Peyer's patch (tissue), 4 donors: ENCODE data around the gene GAL3ST1. TPM values are rescaled to one million over a fixed set of nuclear protein-coding genes. Genes with fewer than 3 reads are reported as not detected.

Experiments used
- DNase-seq, 3 donors: peaks; one replicate each; pipeline ENCODE4 v3.0.0-alpha.2; 2017 to 2019
- H3K27ac ChIP-seq, 4 donors: fragments of 200-600 bp; sonication (generic); one replicate each; pipeline ENCODE4 v1.5.1; 2016 to 2019
- H3K27me3 ChIP-seq, 2 donors: fragments of 200-600 bp; sonication (generic); one replicate each; pipeline ENCODE4 v1.5.1; 2019
- H3K36me3 ChIP-seq, 3 donors: fragments of 200-600 bp; sonication (generic); one replicate each; pipeline ENCODE4 v1.5.1; 2016 to 2019
- H3K4me1 ChIP-seq, 4 donors: fragments of 200-600 bp; sonication (generic); one replicate each; pipeline ENCODE4 v1.5.1; 2016 to 2019
- H3K4me3 ChIP-seq, 4 donors: fragments of 200-600 bp; sonication (generic); 1 replicate in 3 of 4; 2 replicates in 1 of 4; pipeline ENCODE4 v1.5.1; 2016 to 2019; ENCODE audit warnings: mild to moderate bottlenecking in 1 of 4
- H3K9me3 ChIP-seq, 4 donors: fragments of 200-600 bp; sonication (generic); one replicate each; pipeline ENCODE4 v1.5.1; 2016 to 2019; ENCODE audit warnings: mild to moderate bottlenecking in 1 of 4
- CTCF ChIP-seq, 6 experiments: fragments of 450-650 bp in 4 of 6; fragments of 200-600 bp in 2 of 6; sonication (generic) in 1 of 6; IDR thresholded peaks; one replicate each; pipeline ENCODE4 v1.5.1; 2017 to 2019; ENCODE audit warnings: antibody characterized with exemption in 6 of 6, mild to moderate bottlenecking in 3 of 6, moderate library complexity in 1 of 6
- POLR2A ChIP-seq, 2 donors: fragments of 450-650 bp; IDR thresholded peaks; one replicate each; pipeline ENCODE4 v1.5.1; 2017; ENCODE audit warnings: antibody characterized with exemption in 2 of 2, mild to moderate bottlenecking in 2 of 2, moderate library complexity in 2 of 2
- total RNA-seq, 4 donors: library from RNA; depleted of rRNA; stranded (reverse); fragments of >200 nt; gene quantifications; one replicate each; pipeline ENCODE4 v1.1.0, GENCODE V29; 2016

GAL3ST1 gene
- total RNA-seq, 4 donors from 2014 or later: 19.0 to 98.5 (median 57.2) TPM

- Histone ChIP-seq H3K9me3 (no peaks in the 10 kb centered on the region), H3K4me1 (no peaks in the 10 kb centered on the region), H3K36me3 (no peaks in the 10 kb centered on the region), H3K4me3 (no peak overlapping the region), H3K27me3 (no peaks in the 10 kb centered on the region), H3K27ac (no peak overlapping the region)
- no peak for DNase-seq
- no peak for TF ChIP-seq POLR2A (IDR thresholded peaks at IDR 0.05)
- no peak for TF ChIP-seq CTCF (IDR thresholded peaks at IDR 0.05)
Observed at GRCh38 chr22:30513462-30513861, 61.0 kb downstream of the GAL3ST1 start.

- no peak overlapping the region for H3K4me3 ChIP-seq
- DNase-seq: no peak
Observed at GRCh38 chr22:30511911-30512310, 62.6 kb downstream of the GAL3ST1 start.

GRCh38 chr22:30511109-30511508 is 63.4 kb downstream of the GAL3ST1 start:
- H3K36me3 ChIP-seq: no peaks in the 10 kb centered on the region
- TF ChIP-seq CTCF (IDR thresholded peaks at IDR 0.05) (no peak), POLR2A (IDR thresholded peaks at IDR 0.05) (no peak)
- no peak for DNase-seq
- no peaks in the 10 kb centered on the region for H3K9me3 ChIP-seq
- H3K4me3 ChIP-seq: no peak overlapping the region
- H3K27ac ChIP-seq: no peak overlapping the region
- no peaks in the 10 kb centered on the region for H3K27me3 ChIP-seq
- H3K4me1 ChIP-seq: no peaks in the 10 kb centered on the region

More at GRCh38 chr22:30511911-30512310, 62.6 kb downstream of the GAL3ST1 start:
- Histone ChIP-seq H3K4me1 (no peaks in the 10 kb centered on the region), H3K27me3 (no peaks in the 10 kb centered on the region), H3K27ac (no peak overlapping the region), H3K9me3 (no peaks in the 10 kb centered on the region), H3K36me3 (no peaks in the 10 kb centered on the region)
- TF ChIP-seq POLR2A (IDR thresholded peaks at IDR 0.05): no peak
- TF ChIP-seq CTCF (IDR thresholded peaks at IDR 0.05): no peak

- Histone ChIP-seq H3K27me3 (peaks cover 0 to 6% of the 10 kb centered on the region in 2 donors), H3K9me3 (no peaks in the 10 kb centered on the region), H3K36me3 (no peaks in the 10 kb centered on the region), H3K4me3 (no peak overlapping the region), H3K4me1 (peaks cover 0 to 7% (median 0%) of the 10 kb centered on the region in 4 donors), H3K27ac (no peak overlapping the region)
- TF ChIP-seq CTCF (IDR thresholded peaks at IDR 0.05): no peak
- no peak for TF ChIP-seq POLR2A (IDR thresholded peaks at IDR 0.05)
- DNase-seq: no peak
Observed at GRCh38 chr22:30508216-30508615, 66.2 kb downstream of the GAL3ST1 start.

- TF ChIP-seq CTCF (IDR thresholded peaks at IDR 0.05) (no peak), POLR2A (IDR thresholded peaks at IDR 0.05) (no peak)
- H3K27ac ChIP-seq: no peak overlapping the region
- H3K9me3 ChIP-seq: no peaks in the 10 kb centered on the region
- H3K27me3 ChIP-seq: peaks cover 0 to 6% of the 10 kb centered on the region in 2 donors
- no peak for DNase-seq
- peaks cover 0 to 7% (median 0%) of the 10 kb centered on the region in 4 donors for H3K4me1 ChIP-seq
- no peak overlapping the region for H3K4me3 ChIP-seq
- H3K36me3 ChIP-seq: no peaks in the 10 kb centered on the region
Observed at GRCh38 chr22:30507670-30508069, 66.8 kb downstream of the GAL3ST1 start.

- no peak overlapping the region for H3K4me3 ChIP-seq
- peaks cover 0 to 7% (median 0%) of the 10 kb centered on the region in 4 donors for H3K4me1 ChIP-seq
- H3K27me3 ChIP-seq: peaks cover 0 to 6% of the 10 kb centered on the region in 2 donors
- no peaks in the 10 kb centered on the region for H3K36me3 ChIP-seq
- no peak for DNase-seq
- H3K9me3 ChIP-seq: no peaks in the 10 kb centered on the region
- no peak overlapping the region for H3K27ac ChIP-seq
- no peak for TF ChIP-seq POLR2A (IDR thresholded peaks at IDR 0.05)
- TF ChIP-seq CTCF (IDR thresholded peaks at IDR 0.05): no peak
Observed at GRCh38 chr22:30506507-30506968, 67.9 kb downstream of the GAL3ST1 start.
